PC-3 (cell line): ENCODE measurements around the gene DPEP1. TPM values are rescaled to one million over a fixed set of nuclear protein-coding genes. Genes with fewer than 3 reads are reported as not detected.

ENCODE experiments used
- ATAC-seq: fragments of 200-7000 bp; cut with Tn5 transposase; 2 replicates; pipeline ENCODE4 v1.9.1; 2020; ENCODE audit warnings: mild to moderate bottlenecking, moderate library complexity
- BruUV-seq: library from RNA; stranded (reverse); fragments of 400-500 nt; replicated peaks from 2 replicates; lab custom pipeline; 2021; lab: Mats Ljungman, UMichigan
- CTCF ChIA-PET: fragments of 300-600 bp; sonication (Branson Sonifier 250); formaldehyde crosslinking; loops from one replicate; lab custom pipeline; 2022; ENCODE audit warnings: antibody characterized with exemption; lab: Charles Lee
- POLR2A ChIA-PET: fragments of 300-600 bp; sonication (Branson Sonifier 250); formaldehyde crosslinking; loops from one replicate; lab custom pipeline; 2022; ENCODE audit warnings: antibody characterized with exemption; ENCODE audit not compliant: unreplicated experiment; lab: Charles Lee
- DNase-seq: peaks from one replicate; pipeline ENCODE4 v3.0.0-alpha.2; 2015
- H2AFZ ChIP-seq: fragments of 300-600 bp; sonication (generic); 2 replicates; pipeline ENCODE4 v1.6.0; 2016; ENCODE audit warnings: antibody characterized with exemption, low read length
- H3F3A ChIP-seq: fragments of 300-600 bp; sonication (generic); one replicate; pipeline ENCODE4 v1.6.0; 2017; ENCODE audit warnings: antibody characterized with exemption, low read length, control low read depth, mild to moderate bottlenecking; ENCODE audit not compliant: unreplicated experiment
- H3K27ac ChIP-seq: fragments of 300-600 bp; sonication (generic); 2 replicates; pipeline ENCODE4 v1.5.1; 2016; ENCODE audit warnings: mild to moderate bottlenecking, low read length
- H3K27me3 ChIP-seq: fragments of 300-600 bp; sonication (generic); 2 replicates; pipeline ENCODE4 v1.6.1; 2016; ENCODE audit warnings: low read length, mixed read lengths
- H3K36me3 ChIP-seq: fragments of 300-600 bp; sonication (generic); 2 replicates; pipeline ENCODE4 v1.6.1; 2016; ENCODE audit warnings: low read depth, mixed run types, low read length, mixed read lengths
- H3K4me1 ChIP-seq: fragments of 300-600 bp; sonication (generic); 2 replicates; pipeline ENCODE4 v1.5.1; 2016; ENCODE audit warnings: low read length; ENCODE audit not compliant: insufficient read depth
- H3K4me2 ChIP-seq: fragments of 300-600 bp; sonication (generic); 2 replicates; pipeline ENCODE4 v1.6.0; 2016; ENCODE audit warnings: low read length
- H3K4me3 ChIP-seq: fragments of 300-600 bp; sonication (generic); 2 replicates; pipeline ENCODE4 v1.5.1; 2016; ENCODE audit warnings: mild to moderate bottlenecking, low read length, mixed read lengths
- H3K79me2 ChIP-seq: fragments of 300-600 bp; sonication (generic); 2 replicates; pipeline ENCODE4 v1.6.1; 2017; ENCODE audit warnings: low read length, mixed read lengths
- H3K9ac ChIP-seq: fragments of 300-600 bp; sonication (generic); 2 replicates; pipeline ENCODE4 v1.6.0; 2016; ENCODE audit warnings: mild to moderate bottlenecking, low read length
- H3K9me2 ChIP-seq: fragments of 300-600 bp; sonication (generic); replicated peaks from 2 replicates; pipeline ENCODE4 v1.6.1; 2016; ENCODE audit warnings: mixed run types, low read length, mixed read lengths
- H3K9me3 ChIP-seq: fragments of 300-600 bp; sonication (generic); 2 replicates; pipeline ENCODE4 v1.6.1; 2016; ENCODE audit warnings: low read length, mixed read lengths
- H4K20me1 ChIP-seq: fragments of 300-600 bp; sonication (generic); 2 replicates; pipeline ENCODE4 v1.6.1; 2016; ENCODE audit warnings: low read length, mixed read lengths
- CTCF ChIP-seq: fragments of 300-600 bp; sonication (generic); conservative IDR thresholded peaks from 2 replicates; pipeline ENCODE4 v1.5.1; 2017; ENCODE audit warnings: antibody characterized with exemption, low read depth, mild to moderate bottlenecking, low read length
- EZH2 ChIP-seq: fragments of 300-600 bp; sonication (generic); IDR thresholded peaks from one replicate; pipeline ENCODE4 v1.6.1; 2017; ENCODE audit warnings: antibody characterized with exemption, mild to moderate bottlenecking, low read length; ENCODE audit not compliant: unreplicated experiment
- EZH2phosphoT487 ChIP-seq: fragments of 300-600 bp; sonication (generic); IDR thresholded peaks from 2 replicates; pipeline ENCODE4 v1.6.1; 2018; ENCODE audit warnings: mild to moderate bottlenecking, antibody characterized with exemption, low read length, borderline replicate concordance
- intact Hi-C: fragments of 100-400 bp; cut with micrococcal nuclease; formaldehyde crosslinking; loops from 2 replicates; pipeline ENCODE4 v1.9.0; 2023
- total RNA-seq: library from RNA; depleted of rRNA; stranded (reverse); fragments of >200 nt; gene quantifications from 2 replicates; pipeline ENCODE4 v1.2.3, GENCODE V29; 2014

The DPEP1 gene
- total RNA-seq, 1 experiment from 2014 or later: not detected

- DNase-seq (no peak), ATAC-seq (no peak)
- H3K4me3 ChIP-seq: no peak overlapping the region
- BruUV-seq: no TSS peak
- TF ChIP-seq EZH2phosphoT487 (no peak), CTCF (no peak), EZH2 (no peak)
- no peaks in the 10 kb centered on the region for H4K20me1 ChIP-seq
- no peaks in the 10 kb centered on the region for H3F3A ChIP-seq
- intact Hi-C loops: no loop called here
- no peak overlapping the region for H3K9ac ChIP-seq
- H3K9me2 ChIP-seq: no peaks in the 10 kb centered on the region
- CTCF ChIA-PET: no interaction called here
- H3K27me3 ChIP-seq: peaks cover 3% of the 10 kb centered on the region; the same call in 1 of the 2 replicates
- POLR2A ChIA-PET: no interaction called here
- no peaks in the 10 kb centered on the region for H3K36me3 ChIP-seq
- no peak overlapping the region for H2AFZ ChIP-seq
- H3K9me3 ChIP-seq: no peaks in the 10 kb centered on the region
- no peaks in the 10 kb centered on the region for H3K79me2 ChIP-seq
- H3K4me2 ChIP-seq: no peak overlapping the region
- no peak overlapping the region for H3K27ac ChIP-seq
- H3K4me1 ChIP-seq: peaks cover 16% of the 10 kb centered on the region
Measured at GRCh38 chr16:89636663-89637062, 23.2 kb downstream of the DPEP1 start.

GRCh38 chr16:89637379-89637778, 23.9 kb downstream of the DPEP1 start:
- BruUV-seq: no TSS peak
- intact Hi-C loops: no loop called here
- Histone ChIP-seq H4K20me1 (no peaks in the 10 kb centered on the region), H3K27ac (no peak overlapping the region), H3K4me2 (no peak overlapping the region), H3K9ac (no peak overlapping the region), H3K9me2 (no peaks in the 10 kb centered on the region), H3K9me3 (no peaks in the 10 kb centered on the region), H2AFZ (no peak overlapping the region), H3K79me2 (no peaks in the 10 kb centered on the region), H3K36me3 (no peaks in the 10 kb centered on the region), H3K4me1 (peaks cover 13% of the 10 kb centered on the region), H3K27me3 (peaks cover 3% of the 10 kb centered on the region; the same call in 1 of the 2 replicates), H3K4me3 (no peak overlapping the region), H3F3A (no peaks in the 10 kb centered on the region)
- ChIA-PET CTCF (no interaction called here), POLR2A (no interaction called here)
- DNase-seq (no peak), ATAC-seq (no peak)
- TF ChIP-seq CTCF: no peak
- TF ChIP-seq EZH2: no peak
- no peak for TF ChIP-seq EZH2phosphoT487

- POLR2A ChIA-PET: no interaction called here
- no peak for TF ChIP-seq EZH2phosphoT487
- TF ChIP-seq EZH2: no peak
- no peak overlapping the region for H2AFZ ChIP-seq
- H3K9me3 ChIP-seq: no peaks in the 10 kb centered on the region
- DNase-seq (no peak), ATAC-seq (no peak)
- H3K27me3 ChIP-seq: peaks cover 3% of the 10 kb centered on the region; the same call in 1 of the 2 replicates
- no TSS peak for BruUV-seq
- no peak overlapping the region for H3K9ac ChIP-seq
- H4K20me1 ChIP-seq: no peaks in the 10 kb centered on the region
- no peak overlapping the region for H3K4me2 ChIP-seq
- no peaks in the 10 kb centered on the region for H3K36me3 ChIP-seq
- peaks cover 3% of the 10 kb centered on the region for H3K4me1 ChIP-seq
- CTCF ChIA-PET: no interaction called here
- H3K9me2 ChIP-seq: no peaks in the 10 kb centered on the region
- H3K79me2 ChIP-seq: no peaks in the 10 kb centered on the region
- H3F3A ChIP-seq: no peaks in the 10 kb centered on the region
- no peak overlapping the region for H3K27ac ChIP-seq
- intact Hi-C loops: no loop called here
- H3K4me3 ChIP-seq: no peak overlapping the region
Measured at GRCh38 chr16:89638455-89638854, 25.0 kb downstream of the DPEP1 start.
